ENCODE measurements around the gene CXXC5. TPM values are rescaled to one million over a fixed set of nuclear protein-coding genes. Genes with fewer than 3 reads are reported as not detected.

CXXC5 gene
- total and polyA plus RNA-seq, 2 donors (not counting 1 experiment from before 2014, with no cell fraction given) = 18.6 to 43.9 TPM

- TF ChIP-seq, protein P1, sequence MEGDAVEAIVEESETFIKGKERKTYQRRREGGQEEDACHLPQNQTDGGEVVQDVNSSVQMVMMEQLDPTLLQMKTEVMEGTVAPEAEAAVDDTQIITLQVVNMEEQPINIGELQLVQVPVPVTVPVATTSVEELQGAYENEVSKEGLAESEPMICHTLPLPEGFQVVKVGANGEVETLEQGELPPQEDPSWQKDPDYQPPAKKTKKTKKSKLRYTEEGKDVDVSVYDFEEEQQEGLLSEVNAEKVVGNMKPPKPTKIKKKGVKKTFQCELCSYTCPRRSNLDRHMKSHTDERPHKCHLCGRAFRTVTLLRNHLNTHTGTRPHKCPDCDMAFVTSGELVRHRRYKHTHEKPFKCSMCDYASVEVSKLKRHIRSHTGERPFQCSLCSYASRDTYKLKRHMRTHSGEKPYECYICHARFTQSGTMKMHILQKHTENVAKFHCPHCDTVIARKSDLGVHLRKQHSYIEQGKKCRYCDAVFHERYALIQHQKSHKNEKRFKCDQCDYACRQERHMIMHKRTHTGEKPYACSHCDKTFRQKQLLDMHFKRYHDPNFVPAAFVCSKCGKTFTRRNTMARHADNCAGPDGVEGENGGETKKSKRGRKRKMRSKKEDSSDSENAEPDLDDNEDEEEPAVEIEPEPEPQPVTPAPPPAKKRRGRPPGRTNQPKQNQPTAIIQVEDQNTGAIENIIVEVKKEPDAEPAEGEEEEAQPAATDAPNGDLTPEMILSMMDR (conservative IDR thresholded peaks at IDR 0.05 in 1 of 2, IDR thresholded peaks at IDR 0.05 in 1 of 2; ENCODE audit: low read depth in 1 of 2, low read length in 2 of 2) = no peak
- no peak for TF ChIP-seq EZH2 (IDR thresholded peaks at IDR 0.05; ENCODE audit: low read length, missing control alignments)
- H3K27ac ChIP-seq (ENCODE audit: insufficient read depth, low read length) = no peak overlapping the region
- no peak for DNase-seq (ENCODE audit: low read depth in 2 of 2)
Observed at GRCh38 chr5:139634028-139634325, 14.2 kb upstream of the CXXC5 start.

GRCh38 chr5:139634541-139634940 lies 13.6 kb upstream of the CXXC5 start:
- no peak for DNase-seq (ENCODE audit: low read depth in 2 of 2)
- Histone ChIP-seq H3K9me3 (ENCODE audit: control insufficient read depth, insufficient read depth, low read depth, low read length) (no peaks in the 10 kb centered on the region), H3K4me2 (ENCODE audit: extremely low read depth, insufficient read depth, low read length) (no peak overlapping the region), H3K4me3 (replicated peaks in 1 of 4; ENCODE audit: control extremely low read depth in 1 of 4, insufficient read depth in 1 of 4, low read depth in 3 of 4, low read length in 4 of 4) (no peak overlapping the region), H3K79me2 (ENCODE audit: control insufficient read depth, insufficient read depth, low read length) (no peaks in the 10 kb centered on the region), H3K9ac (ENCODE audit: insufficient read depth, low read length) (no peak overlapping the region), H3K4me1 (ENCODE audit: control insufficient read depth, extremely low read depth, insufficient read depth, low read length) (peaks cover 22% of the 10 kb centered on the region), H3K36me3 (ENCODE audit: control insufficient read depth, insufficient read depth, low read length) (no peaks in the 10 kb centered on the region), H3K27me3 (ENCODE audit: control insufficient read depth, insufficient read depth, low read length) (no peaks in the 10 kb centered on the region), H2AFZ (ENCODE audit: low read length) (no peak overlapping the region), H4K20me1 (ENCODE audit: control insufficient read depth, extremely low read depth, insufficient read depth, low read length) (no peaks in the 10 kb centered on the region), H3K27ac (ENCODE audit: insufficient read depth, low read length) (no peak overlapping the region)
- no peak for TF ChIP-seq EZH2 (IDR thresholded peaks at IDR 0.05; ENCODE audit: low read length, missing control alignments)
- TF ChIP-seq, protein P1 (conservative IDR thresholded peaks at IDR 0.05 in 1 of 2, IDR thresholded peaks at IDR 0.05 in 1 of 2; ENCODE audit: low read depth in 1 of 2, low read length in 2 of 2) = no peak

More at GRCh38 chr5:139634028-139634325, 14.2 kb upstream of the CXXC5 start:
- Histone ChIP-seq H3K36me3 (ENCODE audit: control insufficient read depth, insufficient read depth, low read length) (no peaks in the 10 kb centered on the region), H3K79me2 (ENCODE audit: control insufficient read depth, insufficient read depth, low read length) (no peaks in the 10 kb centered on the region), H2AFZ (ENCODE audit: low read length) (no peak overlapping the region), H3K4me2 (ENCODE audit: extremely low read depth, insufficient read depth, low read length) (no peak overlapping the region), H3K9me3 (ENCODE audit: control insufficient read depth, insufficient read depth, low read depth, low read length) (no peaks in the 10 kb centered on the region), H3K4me1 (ENCODE audit: control insufficient read depth, extremely low read depth, insufficient read depth, low read length) (peaks cover 22% of the 10 kb centered on the region), H4K20me1 (ENCODE audit: control insufficient read depth, extremely low read depth, insufficient read depth, low read length) (no peaks in the 10 kb centered on the region), H3K27me3 (ENCODE audit: control insufficient read depth, insufficient read depth, low read length) (no peaks in the 10 kb centered on the region), H3K9ac (ENCODE audit: insufficient read depth, low read length) (no peak overlapping the region), H3K4me3 (replicated peaks in 1 of 4; ENCODE audit: control extremely low read depth in 1 of 4, insufficient read depth in 1 of 4, low read depth in 3 of 4, low read length in 4 of 4) (no peak overlapping the region)

- Histone ChIP-seq H3K27ac (ENCODE audit: insufficient read depth, low read length) (no peak overlapping the region), H3K9me3 (ENCODE audit: control insufficient read depth, insufficient read depth, low read depth, low read length) (no peaks in the 10 kb centered on the region), H2AFZ (ENCODE audit: low read length) (no peak overlapping the region), H3K79me2 (ENCODE audit: control insufficient read depth, insufficient read depth, low read length) (no peaks in the 10 kb centered on the region), H3K36me3 (ENCODE audit: control insufficient read depth, insufficient read depth, low read length) (no peaks in the 10 kb centered on the region), H3K27me3 (ENCODE audit: control insufficient read depth, insufficient read depth, low read length) (no peaks in the 10 kb centered on the region), H3K4me2 (ENCODE audit: extremely low read depth, insufficient read depth, low read length) (no peak overlapping the region), H4K20me1 (ENCODE audit: control insufficient read depth, extremely low read depth, insufficient read depth, low read length) (no peaks in the 10 kb centered on the region), H3K9ac (ENCODE audit: insufficient read depth, low read length) (no peak overlapping the region), H3K4me1 (ENCODE audit: control insufficient read depth, extremely low read depth, insufficient read depth, low read length) (peaks cover 22% of the 10 kb centered on the region), H3K4me3 (replicated peaks in 1 of 4; ENCODE audit: control extremely low read depth in 1 of 4, insufficient read depth in 1 of 4, low read depth in 3 of 4, low read length in 4 of 4) (no peak overlapping the region)
- no peak for DNase-seq (ENCODE audit: low read depth in 2 of 2)
- no peak for TF ChIP-seq EZH2 (IDR thresholded peaks at IDR 0.05; ENCODE audit: low read length, missing control alignments)
- TF ChIP-seq, protein P1 (conservative IDR thresholded peaks at IDR 0.05 in 1 of 2, IDR thresholded peaks at IDR 0.05 in 1 of 2; ENCODE audit: low read depth in 1 of 2, low read length in 2 of 2) = no peak
Observed at GRCh38 chr5:139635191-139635590, 13.0 kb upstream of the CXXC5 start.
